Heart left ventricle (tissue), 13 donors: Measurements from ENCODE around the gene KSR2.

Source experiments
- POLR2A ChIP-seq, 2 donors: fragments of 450-650 bp; IDR thresholded peaks; one replicate each; pipeline ENCODE4 v1.6.1; 2017; ENCODE audit warnings: antibody characterized with exemption in 2 of 2, mild to moderate bottlenecking in 2 of 2, moderate library complexity in 2 of 2
- TF ChIP-seq, protein P1 (sequence below), 12 donors: fragments of 200-600 bp; sonication (generic) in 4 of 12; IDR thresholded peaks; one replicate each; pipeline versions ENCODE4 v1.5.0 to v1.8.0; 2018 to 2022; ENCODE audit warnings: antibody characterized with exemption in 12 of 12, mild to moderate bottlenecking in 5 of 12
- donor health status: ischemic (EF 13 %, LVEDD 7.1; RV severe dilation, severe dysfunction).
- donor health status: DM: no; HTN: yes; CAD: no.
- donor health status: DM: no; HTN: no; CAD: no.
- donor health status: ischemic (EF 25% LVEDD 6.9; RV normal size, moderate dysfunction).
- donor health status: ischemic (EF 25% LVEDD 5.7; RV mildly dilated, moderate dysfunction).
- donor health status: ischemic (EF 35%, LVEDD 5.7; RV mildly dilated, moderate dysfunction).
- donor health status: nonischemic (EF 11% LVEDD 7.7; RV severe dilation, severe dysfunction).
- donor health status: DM: yes; HTN: yes; CAD: no.
- donor health status: PGD.
- donor health status: ischemic (EF 29% LVEDD 5.4; RV normal size, mild dysfunction).
- donor health status: nonischemic (EF 23%, LVEDD 6.1; RV moderate dilation, normal function).

DNA sequence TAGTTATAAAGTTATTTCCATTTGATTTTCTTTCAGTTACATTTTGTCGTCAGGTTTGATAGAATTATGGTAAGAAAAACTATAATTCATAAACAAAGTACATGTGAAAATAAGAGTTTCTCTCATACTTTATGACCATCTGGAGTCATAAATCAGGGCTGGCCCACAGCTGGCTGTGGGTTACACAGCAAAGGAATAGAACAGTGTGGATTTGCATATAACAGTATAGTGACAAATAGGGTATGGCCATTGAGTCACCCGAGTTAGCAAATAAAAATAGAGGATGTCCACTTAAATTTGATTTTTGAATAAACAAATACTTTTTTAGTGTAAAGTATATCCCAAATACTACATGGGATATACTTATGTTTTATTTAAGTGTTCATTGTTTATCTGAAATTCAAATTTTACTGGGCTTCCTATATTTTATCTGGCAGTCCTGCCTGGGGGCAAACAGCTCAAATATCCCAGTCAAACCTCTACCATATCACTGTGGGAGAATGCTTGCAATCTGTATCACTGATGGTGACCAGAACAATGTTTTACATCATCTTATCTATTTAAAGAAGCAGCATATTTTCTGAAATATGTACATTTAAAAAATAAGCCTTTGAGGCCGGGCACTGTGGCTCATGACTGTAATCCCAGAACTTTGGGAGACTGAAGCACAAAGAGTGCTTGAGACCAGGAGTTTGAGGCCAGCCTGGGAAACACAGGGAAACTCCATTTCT lies 65.5 kb downstream of the KSR2 start:
- TF ChIP-seq, protein P1, sequence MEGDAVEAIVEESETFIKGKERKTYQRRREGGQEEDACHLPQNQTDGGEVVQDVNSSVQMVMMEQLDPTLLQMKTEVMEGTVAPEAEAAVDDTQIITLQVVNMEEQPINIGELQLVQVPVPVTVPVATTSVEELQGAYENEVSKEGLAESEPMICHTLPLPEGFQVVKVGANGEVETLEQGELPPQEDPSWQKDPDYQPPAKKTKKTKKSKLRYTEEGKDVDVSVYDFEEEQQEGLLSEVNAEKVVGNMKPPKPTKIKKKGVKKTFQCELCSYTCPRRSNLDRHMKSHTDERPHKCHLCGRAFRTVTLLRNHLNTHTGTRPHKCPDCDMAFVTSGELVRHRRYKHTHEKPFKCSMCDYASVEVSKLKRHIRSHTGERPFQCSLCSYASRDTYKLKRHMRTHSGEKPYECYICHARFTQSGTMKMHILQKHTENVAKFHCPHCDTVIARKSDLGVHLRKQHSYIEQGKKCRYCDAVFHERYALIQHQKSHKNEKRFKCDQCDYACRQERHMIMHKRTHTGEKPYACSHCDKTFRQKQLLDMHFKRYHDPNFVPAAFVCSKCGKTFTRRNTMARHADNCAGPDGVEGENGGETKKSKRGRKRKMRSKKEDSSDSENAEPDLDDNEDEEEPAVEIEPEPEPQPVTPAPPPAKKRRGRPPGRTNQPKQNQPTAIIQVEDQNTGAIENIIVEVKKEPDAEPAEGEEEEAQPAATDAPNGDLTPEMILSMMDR (IDR thresholded peaks at IDR 0.05) = no peak
- no peak for TF ChIP-seq POLR2A (IDR thresholded peaks at IDR 0.05)
